ENCODE data around the gene DDX42. TPM values are rescaled to one million over a fixed set of nuclear protein-coding genes. Genes with fewer than 3 reads are reported as not detected.
A peak's percentile ranks its signal among the peaks of the same experiment; 100 is the strongest.

The DDX42 gene
- total RNA-seq, 1 experiment from 2014 or later = 184 TPM

GRCh38 chr17:63819585-63820537 lies 45.9 kb downstream of the DDX42 start:
- H3K27ac ChIP-seq (ENCODE audit: insufficient read length, low read depth, low read length) = no peak overlapping the region
- H3K79me2 ChIP-seq (ENCODE audit: insufficient read depth, low read length) = no peaks in the 10 kb centered on the region
- H2BK5ac ChIP-seq (ENCODE audit: insufficient read length, low read length) = no peak overlapping the region
- peaks cover 58 to 100% (median 97%) of the 10 kb centered on the region in 3 experiments for H3K36me3 Mint-ChIP-seq (ENCODE audit: insufficient read depth in 1 of 3, low read depth in 3 of 3)
- H3K18ac ChIP-seq (ENCODE audit: insufficient read length, low read depth, low read length) = no peak overlapping the region
- no peak overlapping the region for H3K4me2 ChIP-seq (ENCODE audit: insufficient read depth, insufficient read length, low read length)
- H2BK20ac ChIP-seq (ENCODE audit: low read depth, low read length, poor library complexity, severe bottlenecking) = no peak overlapping the region
- H3T11ph ChIP-seq (ENCODE audit: low read length) = no peak overlapping the region
- H3K27me3 ChIP-seq (ENCODE audit: insufficient read depth, low read length) = no peaks in the 10 kb centered on the region
- no peaks in the 10 kb centered on the region for H3K9me3 ChIP-seq (ENCODE audit: control insufficient read depth, low read depth, low read length)
- H3K4me1 Mint-ChIP-seq = no peaks in the 10 kb centered on the region
- H3K23me2 ChIP-seq (ENCODE audit: insufficient read length, low read depth, low read length, poor library complexity, severe bottlenecking) = no peaks in the 10 kb centered on the region
- H3K4me1 ChIP-seq (ENCODE audit: insufficient read depth, low read length) = no peaks in the 10 kb centered on the region
- H2BK120ac ChIP-seq (ENCODE audit: low read depth, low read length, poor library complexity, severe bottlenecking) = no peak overlapping the region
- no peak overlapping the region for H3K4ac ChIP-seq (ENCODE audit: low read depth, low read length)
- WGBS (ENCODE audit: extremely low coverage, insufficient read length, low lambda C conversion rate) = no CpG with 5 or more reads among the region's 21 CpGs
- H3K79me1 ChIP-seq (ENCODE audit: insufficient read depth, low read depth, low read length, poor library complexity, severe bottlenecking) = no peaks in the 10 kb centered on the region
- H2AK5ac ChIP-seq (ENCODE audit: insufficient read length, low read length) = no peak overlapping the region
- H3K14ac ChIP-seq (ENCODE audit: insufficient read depth, low read length) = no peak overlapping the region
- no peak overlapping the region for H2AFZ ChIP-seq (ENCODE audit: low read length)
- no peak overlapping the region for H3K23ac ChIP-seq (ENCODE audit: insufficient read length, low read depth, low read length)
- H3K4me3 Mint-ChIP-seq = no peak overlapping the region
- no peak overlapping the region for H4K5ac ChIP-seq (ENCODE audit: insufficient read length, low read depth, low read length)
- no peaks in the 10 kb centered on the region for H3K9me3 Mint-ChIP-seq
- no peak overlapping the region for H3K9ac ChIP-seq (ENCODE audit: extremely low read depth, insufficient read length, low read length)
- no peak overlapping the region for H2BK12ac ChIP-seq (ENCODE audit: insufficient read length, low read depth, low read length)
- H4K8ac ChIP-seq (replicated peaks; ENCODE audit: insufficient read length, low read depth, low read length) = no peak overlapping the region
- H2BK15ac ChIP-seq (ENCODE audit: low read depth, low read length) = no peak overlapping the region
- DNase-seq = no peak
- peak overlapping the region in 1 of 3 experiments; percentile 42; a peak in 3 of 7 replicates for H3K27ac Mint-ChIP-seq
- no peaks in the 10 kb centered on the region for H4K20me1 ChIP-seq (ENCODE audit: control insufficient read depth, insufficient read depth, insufficient read length)
- no peak for TF ChIP-seq CTCF (conservative IDR thresholded peaks at IDR 0.05)
- H3K27me3 Mint-ChIP-seq (ENCODE audit: low read depth) = no peaks in the 10 kb centered on the region; the same call in 1 of the 2 replicates
- H4K91ac ChIP-seq (ENCODE audit: insufficient read length, low read depth, low read length) = no peak overlapping the region
- H3K56ac ChIP-seq (ENCODE audit: insufficient read length, low read depth, low read length) = no peak overlapping the region
